Glomerular visceral epithelial cell (primary cell): ENCODE results near the gene PRSS3.
"Not testable (repeated sequence)": the region's sequence is repeated elsewhere in the genome, so short reads cannot be mapped to it uniquely, and the experiment has no call there.

Experiments
- DNase-seq: peaks from one replicate; pipeline ENCODE4 v3.0.0-alpha.2; 2016; ENCODE audit errors: extremely low spot score

Gene PRSS3

GRCh38 chr9:33817327-33818166 is 22.2 kb downstream of the PRSS3 start:
- peak; percentile 78 for DNase-seq

- no peak for DNase-seq
These were observed 22.9 kb downstream of the PRSS3 start for GRCh38 chr9:33818167-33818846.

- DNase-seq: no peak
These were observed 23.6 kb downstream of the PRSS3 start for GRCh38 chr9:33818847-33819500.

- DNase-seq: no peak
These were observed 24.9 kb downstream of the PRSS3 start for GRCh38 chr9:33820231-33820745.

GRCh38 chr9:33823801-33824200 is 28.4 kb downstream of the PRSS3 start:
- no peak for DNase-seq

GRCh38 chr9:33827285-33827684 is 31.9 kb downstream of the PRSS3 start:
- DNase-seq: not testable (repeated sequence)

- not testable (repeated sequence) for DNase-seq
These were observed 34.4 kb downstream of the PRSS3 start for GRCh38 chr9:33829641-33830230.

GRCh38 chr9:33835625-33836260 is 40.4 kb downstream of the PRSS3 start:
- no peak for DNase-seq

GRCh38 chr9:33836261-33836660 is 40.9 kb downstream of the PRSS3 start:
- DNase-seq: peak; percentile 47

- DNase-seq: no peak
These were observed 41.8 kb downstream of the PRSS3 start for GRCh38 chr9:33837138-33837537.

- no peak for DNase-seq
These were observed 45.0 kb downstream of the PRSS3 start for GRCh38 chr9:33840381-33840780.

GRCh38 chr9:33843312-33843961 is 48.1 kb downstream of the PRSS3 start:
- no peak for DNase-seq

GRCh38 chr9:33846231-33846630 is 50.9 kb downstream of the PRSS3 start:
- no peak for DNase-seq

GRCh38 chr9:33847894-33848205 is 52.5 kb downstream of the PRSS3 start:
- not testable (repeated sequence) for DNase-seq
